ENCODE measurements around the gene SPTB. TPM values are rescaled to one million over a fixed set of nuclear protein-coding genes. Genes with fewer than 3 reads are reported as not detected.

The SPTB gene
- total and polyA plus RNA-seq, 10 of the 15 experiments (the other 5 are each of a cell fraction or from before 2014, with no cell fraction given), result under 0.01 to 0.04 (median 0.02) TPM; not detected in 4

DNA sequence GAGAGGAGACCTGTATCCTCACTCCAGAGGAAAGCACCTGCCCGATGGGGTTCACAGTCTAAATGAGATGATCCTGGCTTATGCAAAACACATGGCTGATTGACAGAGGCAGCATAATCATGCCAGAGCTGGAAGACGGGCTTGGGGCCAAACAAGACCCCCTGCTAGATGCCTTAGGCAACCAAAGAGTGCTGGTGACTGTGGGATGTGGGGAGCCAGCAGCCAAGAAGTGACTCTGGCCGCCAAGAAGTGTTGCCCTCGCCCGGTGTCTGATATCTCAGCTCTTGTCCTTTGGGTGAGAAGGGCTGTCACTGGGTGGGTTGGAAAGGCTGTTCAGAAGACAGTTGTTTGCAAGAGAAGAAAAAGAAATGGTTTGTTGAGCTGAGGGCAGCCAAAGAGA lies 118.8 kb downstream of the SPTB start:
- ATAC-seq (no peak), FAIRE-seq (no peak), DNase-seq (ENCODE audit: low read depth, low spot score) (no peak)
- no peak overlapping the region for H2AFZ ChIP-seq (ENCODE audit: control insufficient read depth, low read depth, low read length)
- H3K9ac ChIP-seq (ENCODE audit: control insufficient read depth, insufficient read depth, low read length), result no peak overlapping the region
- no peaks in the 10 kb centered on the region for H3K36me3 ChIP-seq (ENCODE audit: control insufficient read depth in 2 of 2, insufficient read depth in 2 of 2, low read length in 1 of 2)
- no peaks in the 10 kb centered on the region for H3K4me1 ChIP-seq (ENCODE audit: control insufficient read depth, insufficient read depth, low read length)
- H3K4me2 ChIP-seq (ENCODE audit: control insufficient read depth, insufficient read depth), result no peak overlapping the region
- POLR2A ChIA-PET, result no interaction called here
- H3K27me3 ChIP-seq (replicated peaks in 1 of 2; ENCODE audit: control insufficient read depth in 2 of 2, insufficient read depth in 2 of 2, low read length in 1 of 2), result no peaks in the 10 kb centered on the region; a peak in 1 of 4 replicates
- SMC1A ChIA-PET (ENCODE audit: uncharacterized antibody, unreplicated experiment), result interaction anchor here (1.2 to 2.4 kb wide), 5 partner anchors 14 to 131 kb away, joined by 3 to 30 read pairs (median 3); no protein-coding TSS in a partner anchor
- CTCF ChIA-PET, result interaction anchor here (0.6 to 2.7 kb wide), 16 partner anchors 8 to 419 kb away, joined by 3 to 60 read pairs (median 5); no protein-coding TSS in a partner anchor
- intact Hi-C loops (cut with micrococcal nuclease; ENCODE audit: unreplicated experiment) (loop anchor here (1.0 to 10.0 kb wide), 5 partner anchors 90 to 416 kb away; partner anchors contain the start of gene HSPA2), in situ Hi-C loops (cut with MboI) (loop anchor here (5.0 to 10.0 kb wide), 2 partner anchors 89 to 416 kb away; no protein-coding TSS in a partner anchor)
- BruUV-seq (replicated peaks), result no TSS peak
- no peak overlapping the region for H3K27ac ChIP-seq (ENCODE audit: control insufficient read depth, insufficient read depth)
- no peaks in the 10 kb centered on the region for H3K9me3 ChIP-seq (replicated peaks; ENCODE audit: control insufficient read depth, insufficient read depth, low read length)
- 55% methylated on average over 5 of the region's 5 CpGs for WGBS (ENCODE audit: insufficient coverage, insufficient replicate concordance, low lambda C conversion rate, missing lambda C conversion rate)
- RAD21 ChIA-PET (ENCODE audit: unreplicated experiment), result interaction anchor here (1.2 to 2.5 kb wide), 6 partner anchors 11 to 130 kb away, joined by 3 to 19 read pairs (median 10); no protein-coding TSS in a partner anchor
- TF ChIP-seq TBL1XR1 (IDR thresholded peaks at IDR 0.05; ENCODE audit: low read depth, low read length) (no peak), CREM (IDR thresholded peaks at IDR 0.05; ENCODE audit: low read depth) (no peak), MAX (IDR thresholded peaks at IDR 0.05; ENCODE audit: low read depth, low read length) (no peak), POLR2AphosphoS2 (IDR thresholded peaks at IDR 0.05; ENCODE audit: low read depth, low read length) (no peak), CBX5 (IDR thresholded peaks at IDR 0.05; ENCODE audit: low read depth) (no peak), ZBED1 (IDR thresholded peaks at IDR 0.05; ENCODE audit: borderline replicate concordance) (no peak), BHLHE40 (IDR thresholded peaks at IDR 0.05; ENCODE audit: borderline replicate concordance in 1 of 2, low read depth in 2 of 2, low read length in 1 of 2) (no peak), CEBPB (IDR thresholded peaks at IDR 0.05; ENCODE audit: borderline replicate concordance in 1 of 2, low read depth in 2 of 2, low read length in 2 of 2) (no peak), MTA3 (IDR thresholded peaks at IDR 0.05; ENCODE audit: borderline replicate concordance, low read length) (no peak), SP1 (IDR thresholded peaks at IDR 0.05; ENCODE audit: low read depth, low read length) (no peak), POLR2AphosphoS5 (IDR thresholded peaks at IDR 0.05; ENCODE audit: low read length) (no peak), RUNX3 (IDR thresholded peaks at IDR 0.05; ENCODE audit: low read length) (no peak), ZSCAN29 (IDR thresholded peaks at IDR 0.05) (no peak), SMC3 (IDR thresholded peaks at IDR 0.05; ENCODE audit: borderline replicate concordance, low read length) (no peak), FOXM1 (IDR thresholded peaks at IDR 0.05; ENCODE audit: low read depth, low read length) (no peak)
- H4K20me1 ChIP-seq (ENCODE audit: control insufficient read depth, insufficient read depth), result no peaks in the 10 kb centered on the region; the same call in 1 of the 2 replicates
- H3K79me2 ChIP-seq (ENCODE audit: control insufficient read depth, insufficient read depth, low read length), result no peaks in the 10 kb centered on the region
- H3K4me3 ChIP-seq, result no peak overlapping the region
